GM06990 (cell line): ENCODE data around the gene SULF2.

ENCODE experiments used
- DNase-seq: peaks from one replicate; pipeline ENCODE4 v3.0.0-alpha.2; 2011; ENCODE audit not compliant: insufficient read length; ENCODE audit errors: extremely low read depth
- H3K27me3 ChIP-seq: replicated peaks from 2 replicates; pipeline ENCODE4 v1.6.0; 2011; ENCODE audit warnings: low read length; ENCODE audit not compliant: control insufficient read depth, insufficient read depth
- H3K36me3 ChIP-seq: 2 replicates; pipeline ENCODE4 v1.5.1; 2011; ENCODE audit warnings: low read length; ENCODE audit not compliant: control insufficient read depth, insufficient read depth
- H3K4me3 ChIP-seq: replicated peaks from 2 replicates; pipeline ENCODE4 v1.5.1; 2011; ENCODE audit warnings: low read depth, mild to moderate bottlenecking, control low read depth, low read length
- TF ChIP-seq, protein P1 (sequence below): IDR thresholded peaks from 2 replicates; pipeline ENCODE4 v1.5.1; 2011; ENCODE audit warnings: low read length, control low read depth, mild to moderate bottlenecking, inconsistent platforms; ENCODE audit not compliant: insufficient read depth, poor library complexity, severe bottlenecking

Gene SULF2

GRCh38 chr20:47762699-47763268, 22.5 kb downstream of the SULF2 start:
- DNase-seq, result no peak
- H3K4me3 ChIP-seq, result no peak overlapping the region
- H3K36me3 ChIP-seq, result no peaks in the 10 kb centered on the region; the same call in 1 of the 2 replicates
- TF ChIP-seq, protein P1, sequence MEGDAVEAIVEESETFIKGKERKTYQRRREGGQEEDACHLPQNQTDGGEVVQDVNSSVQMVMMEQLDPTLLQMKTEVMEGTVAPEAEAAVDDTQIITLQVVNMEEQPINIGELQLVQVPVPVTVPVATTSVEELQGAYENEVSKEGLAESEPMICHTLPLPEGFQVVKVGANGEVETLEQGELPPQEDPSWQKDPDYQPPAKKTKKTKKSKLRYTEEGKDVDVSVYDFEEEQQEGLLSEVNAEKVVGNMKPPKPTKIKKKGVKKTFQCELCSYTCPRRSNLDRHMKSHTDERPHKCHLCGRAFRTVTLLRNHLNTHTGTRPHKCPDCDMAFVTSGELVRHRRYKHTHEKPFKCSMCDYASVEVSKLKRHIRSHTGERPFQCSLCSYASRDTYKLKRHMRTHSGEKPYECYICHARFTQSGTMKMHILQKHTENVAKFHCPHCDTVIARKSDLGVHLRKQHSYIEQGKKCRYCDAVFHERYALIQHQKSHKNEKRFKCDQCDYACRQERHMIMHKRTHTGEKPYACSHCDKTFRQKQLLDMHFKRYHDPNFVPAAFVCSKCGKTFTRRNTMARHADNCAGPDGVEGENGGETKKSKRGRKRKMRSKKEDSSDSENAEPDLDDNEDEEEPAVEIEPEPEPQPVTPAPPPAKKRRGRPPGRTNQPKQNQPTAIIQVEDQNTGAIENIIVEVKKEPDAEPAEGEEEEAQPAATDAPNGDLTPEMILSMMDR, result no peak
- no peaks in the 10 kb centered on the region for H3K27me3 ChIP-seq

DNA sequence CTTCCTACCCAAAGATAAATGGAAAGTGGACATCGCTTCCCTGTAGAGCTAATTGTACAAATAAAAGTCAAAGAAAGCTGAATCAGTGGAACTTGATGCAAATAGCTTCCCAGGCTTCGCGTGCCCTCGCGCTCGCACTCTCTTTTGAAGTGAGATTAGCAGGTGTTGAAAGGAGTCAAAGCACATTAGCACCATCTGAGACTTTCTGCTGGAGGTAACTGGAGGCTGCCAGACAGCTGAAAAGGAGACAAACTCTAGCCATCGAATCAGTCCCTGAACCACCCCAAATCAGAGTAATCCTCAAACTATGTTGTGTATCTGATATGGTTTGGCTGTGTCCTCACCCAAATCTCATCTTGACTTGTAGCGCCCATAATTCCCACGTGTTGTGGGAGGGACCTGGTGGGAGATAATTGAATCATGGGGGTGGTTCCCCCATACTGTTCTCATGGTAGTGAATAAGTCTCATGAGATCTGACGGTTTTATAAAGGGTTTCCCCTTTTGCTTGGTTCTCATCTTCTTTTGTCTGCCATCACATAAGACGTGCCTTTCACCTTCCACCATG, 23.7 kb downstream of the SULF2 start:
- Histone ChIP-seq H3K27me3 (no peaks in the 10 kb centered on the region), H3K4me3 (no peak overlapping the region), H3K36me3 (no peaks in the 10 kb centered on the region; the same call in 1 of the 2 replicates)
- TF ChIP-seq, protein P1, result no peak
- DNase-seq, result no peak

DNA sequence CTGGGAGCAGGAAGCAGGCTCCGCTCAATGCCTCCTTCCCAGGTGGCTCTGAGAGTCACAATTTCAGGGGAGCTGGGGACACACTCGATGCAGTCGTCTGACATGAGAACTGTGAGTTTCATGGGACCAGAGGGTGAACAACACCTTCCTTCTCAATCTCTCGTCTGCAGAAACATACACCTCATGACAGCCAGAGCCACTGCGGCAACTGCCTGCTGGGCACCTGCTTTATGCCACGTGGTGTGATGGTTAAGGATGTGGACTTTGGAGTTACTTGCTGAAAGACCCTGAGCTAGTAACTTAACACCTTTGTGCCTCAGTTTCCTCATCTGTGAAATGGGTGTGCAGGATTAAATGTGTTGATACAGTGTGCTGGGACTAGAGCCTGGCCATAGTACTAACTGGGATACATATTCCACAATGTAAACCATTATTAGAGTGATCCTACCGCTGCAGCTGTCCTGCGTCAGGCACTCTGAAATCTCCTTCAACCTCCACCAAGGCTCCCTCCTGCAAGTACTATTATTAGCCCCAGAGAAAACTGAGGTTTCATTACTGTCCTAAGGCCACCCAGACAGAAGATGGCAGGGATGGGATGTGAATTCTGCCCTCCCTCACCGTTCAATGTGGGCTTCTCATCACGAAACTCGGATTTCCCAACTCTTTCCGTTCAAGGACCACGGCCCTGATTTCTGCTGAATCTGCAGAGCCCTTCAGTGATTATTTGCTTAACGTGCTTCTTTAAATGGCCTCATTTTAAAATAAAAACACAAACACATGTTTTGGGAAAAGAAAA, 24.4 kb downstream of the SULF2 start:
- TF ChIP-seq, protein P1, result no peak
- no peak for DNase-seq
- H3K4me3 ChIP-seq, result no peak overlapping the region
- H3K36me3 ChIP-seq, result no peaks in the 10 kb centered on the region; the same call in 1 of the 2 replicates
- H3K27me3 ChIP-seq, result no peaks in the 10 kb centered on the region

GRCh38 chr20:47758517-47759450, 26.5 kb downstream of the SULF2 start:
- Histone ChIP-seq H3K36me3 (no peaks in the 10 kb centered on the region; the same call in 1 of the 2 replicates), H3K27me3 (no peaks in the 10 kb centered on the region), H3K4me3 (no peak overlapping the region)
- DNase-seq, result no peak
- TF ChIP-seq, protein P1, result no peak
